SK-N-SH (cell line): Measurements from ENCODE around the gene IKZF2.

Experiments used
- CHD2 ChIP-seq: fragments of 150-350 bp; IDR thresholded peaks from 2 replicates; pipeline ENCODE4 v1.6.1; 2018; ENCODE audit warnings: low read length; ENCODE audit not compliant: partially characterized antibody
- CTCF ChIP-seq: fragments of 200-600 bp; sonication (generic); IDR thresholded peaks from 2 replicates; pipeline ENCODE4 v1.6.1; 2017; ENCODE audit warnings: antibody characterized with exemption, mild to moderate bottlenecking, moderate library complexity
- EZH2phosphoT487 ChIP-seq: fragments of 200-600 bp; sonication (generic); IDR thresholded peaks from 2 replicates; pipeline ENCODE4 v1.6.1; 2017; ENCODE audit warnings: low read depth, mixed run types, mild to moderate bottlenecking, antibody characterized with exemption, moderate library complexity, borderline replicate concordance
- GABPA ChIP-seq: IDR thresholded peaks from 2 replicates; pipeline ENCODE4 v1.4.0; 2012; ENCODE audit warnings: low read depth, mild to moderate bottlenecking
- JUND ChIP-seq: IDR thresholded peaks from 2 replicates; pipeline ENCODE4 v1.4.0; 2012
- NRF1 ChIP-seq: IDR thresholded peaks from 2 replicates; pipeline ENCODE4 v1.6.1; 2012; ENCODE audit warnings: low read depth, mild to moderate bottlenecking, low read length
- POLR2AphosphoS5 ChIP-seq: IDR thresholded peaks from 2 replicates; pipeline ENCODE4 v1.6.1; 2012; ENCODE audit warnings: low read depth, low read length
- RAD21 ChIP-seq: IDR thresholded peaks from 2 replicates; pipeline ENCODE4 v1.6.1; 2012; ENCODE audit warnings: mild to moderate bottlenecking, low read length
- SIN3A ChIP-seq: IDR thresholded peaks from 2 replicates; pipeline ENCODE4 v1.6.1; 2012; ENCODE audit warnings: low read depth, mild to moderate bottlenecking, low read length, moderate library complexity, borderline replicate concordance
- TAF1 ChIP-seq: IDR thresholded peaks from 2 replicates; pipeline ENCODE4 v1.6.1; 2012; ENCODE audit warnings: low read depth, mild to moderate bottlenecking, low read length, moderate library complexity, borderline replicate concordance
- TCF12 ChIP-seq: IDR thresholded peaks from 2 replicates; pipeline ENCODE4 v1.4.0; 2012
- YY1 ChIP-seq: IDR thresholded peaks from 2 replicates; pipeline ENCODE4 v1.4.0; 2012; ENCODE audit warnings: low read depth, mild to moderate bottlenecking

- TF ChIP-seq SIN3A (no peak), CTCF (no peak), EZH2phosphoT487 (no peak), JUND (no peak), POLR2AphosphoS5 (no peak), GABPA (no peak), RAD21 (no peak), TAF1 (no peak), TCF12 (no peak), NRF1 (no peak), YY1 (no peak), CHD2 (no peak)
These were observed 128.4 kb downstream of the IKZF2 start for GRCh38 chr2:213022987-213023386.
